ENCODE measurements around the gene FAM98B. TPM values are rescaled to one million over a fixed set of nuclear protein-coding genes. Genes with fewer than 3 reads are reported as not detected.

Gene FAM98B
- polyA plus RNA-seq, 2 of the 4 experiments (the other 2 are of a cell fraction), result 16.5 to 18.8 TPM

DNA sequence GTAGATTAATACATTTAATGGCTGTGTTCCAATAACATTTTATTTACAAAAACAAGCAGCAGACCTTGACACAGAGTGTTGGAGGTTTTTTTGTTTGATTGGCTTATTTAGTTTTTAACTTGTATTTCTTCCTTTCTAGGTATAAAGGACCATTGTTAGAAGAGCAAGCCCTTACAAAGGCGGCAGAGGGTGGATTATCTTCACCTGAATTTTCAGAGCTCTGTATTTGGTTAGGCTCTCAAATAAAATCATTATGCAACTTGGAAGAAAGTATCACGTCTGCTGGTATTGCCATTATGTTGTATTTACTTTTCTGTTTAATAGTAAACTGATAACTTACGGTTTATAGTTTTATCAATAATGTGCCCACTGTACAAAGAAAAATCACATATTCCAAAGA lies 10.0 kb downstream of the FAM98B start (continued):
- TF ChIP-seq EP300 (IDR thresholded peaks at IDR 0.05), result no peak
- TF ChIP-seq USF2 (IDR thresholded peaks at IDR 0.05), result no peak
- TF ChIP-seq HEYL (CRISPR knock-in tag; IDR thresholded peaks at IDR 0.05), result no peak
- TF ChIP-seq RNF2 (IDR thresholded peaks at IDR 0.05; ENCODE audit: borderline replicate concordance, low read depth), result no peak
- TF ChIP-seq HOXB5 (CRISPR knock-in tag; IDR thresholded peaks at IDR 0.05), result no peak
- no peak for TF ChIP-seq ELK1 (IDR thresholded peaks at IDR 0.05; ENCODE audit: low read depth, low read length)
- TF ChIP-seq PBX3 (IDR thresholded peaks at IDR 0.05), result no peak
- TF ChIP-seq RAD21 (conservative IDR thresholded peaks at IDR 0.05 in 1 of 2, IDR thresholded peaks at IDR 0.05 in 1 of 2), result no peak

- no peak for DNase-seq (ENCODE audit: low read depth in 1 of 2, low spot score in 1 of 2)
- 90% methylated on average over 4 of the region's 4 CpGs for WGBS (ENCODE audit: missing lambda C conversion rate)
- no peak for FAIRE-seq
These were observed 10.7 kb downstream of the FAM98B start for GRCh38 chr15:38464675-38465074.

GRCh38 chr15:38470816-38471215 lies 16.9 kb downstream of the FAM98B start:
- H3K27ac ChIP-seq, result no peak overlapping the region
- DNase-seq (ENCODE audit: low read depth in 1 of 2, low spot score in 1 of 2) (no peak), ATAC-seq (no peak), FAIRE-seq (no peak)
- 84% methylated on average over 1 of the region's 1 CpG for WGBS (ENCODE audit: missing lambda C conversion rate)
- CTCF ChIA-PET, result interaction anchor here (0.6 to 1.2 kb wide), 2 partner anchors 216 to 220 kb away, joined by 4 read pairs; no protein-coding TSS in a partner anchor
- POLR2A ChIA-PET, result no interaction called here
- no peak overlapping the region for H3K4me3 ChIP-seq
- H3K4me2 ChIP-seq, result no peak overlapping the region
- H3K4me1 ChIP-seq, result no peaks in the 10 kb centered on the region
- no peaks in the 10 kb centered on the region for H3K9me3 ChIP-seq
- TF ChIP-seq ATOH8 (CRISPR knock-in tag; IDR thresholded peaks at IDR 0.05; ENCODE audit: low read depth) (no peak), MAZ (IDR thresholded peaks at IDR 0.05; ENCODE audit: borderline replicate concordance, low read depth, low read length) (no peak), GATA3 (IDR thresholded peaks at IDR 0.05; ENCODE audit: borderline replicate concordance) (no peak), PBX3 (IDR thresholded peaks at IDR 0.05) (no peak), NR3C1 (IDR thresholded peaks at IDR 0.05) (no peak), FOSB (CRISPR knock-in tag; IDR thresholded peaks at IDR 0.05) (no peak), MYC (IDR thresholded peaks at IDR 0.05; ENCODE audit: borderline replicate concordance, low read length) (no peak), MAFK (IDR thresholded peaks at IDR 0.05; ENCODE audit: partially characterized antibody) (no peak), RAD21 (conservative IDR thresholded peaks at IDR 0.05 in 1 of 2, IDR thresholded peaks at IDR 0.05 in 1 of 2) (no peak), RNF2 (IDR thresholded peaks at IDR 0.05; ENCODE audit: borderline replicate concordance, low read depth) (no peak), CBX2 (IDR thresholded peaks at IDR 0.05; ENCODE audit: borderline replicate concordance, low read depth) (no peak), SREBF2 (IDR thresholded peaks at IDR 0.05) (no peak), ZNF302 (CRISPR knock-in tag; IDR thresholded peaks at IDR 0.05) (no peak), ELK1 (IDR thresholded peaks at IDR 0.05; ENCODE audit: low read depth, low read length) (no peak), HEYL (CRISPR knock-in tag; IDR thresholded peaks at IDR 0.05) (no peak), JUNB (IDR thresholded peaks at IDR 0.05) (no peak), EHF (CRISPR knock-in tag; IDR thresholded peaks at IDR 0.05) (no peak), EP300 (IDR thresholded peaks at IDR 0.05) (no peak)
- TF ChIP-seq, protein P1, sequence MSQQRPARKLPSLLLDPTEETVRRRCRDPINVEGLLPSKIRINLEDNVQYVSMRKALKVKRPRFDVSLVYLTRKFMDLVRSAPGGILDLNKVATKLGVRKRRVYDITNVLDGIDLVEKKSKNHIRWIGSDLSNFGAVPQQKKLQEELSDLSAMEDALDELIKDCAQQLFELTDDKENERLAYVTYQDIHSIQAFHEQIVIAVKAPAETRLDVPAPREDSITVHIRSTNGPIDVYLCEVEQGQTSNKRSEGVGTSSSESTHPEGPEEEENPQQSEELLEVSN (IDR thresholded peaks at IDR 0.05; ENCODE audit: borderline replicate concordance, low read depth), result no peak
- TF ChIP-seq, protein P2, sequence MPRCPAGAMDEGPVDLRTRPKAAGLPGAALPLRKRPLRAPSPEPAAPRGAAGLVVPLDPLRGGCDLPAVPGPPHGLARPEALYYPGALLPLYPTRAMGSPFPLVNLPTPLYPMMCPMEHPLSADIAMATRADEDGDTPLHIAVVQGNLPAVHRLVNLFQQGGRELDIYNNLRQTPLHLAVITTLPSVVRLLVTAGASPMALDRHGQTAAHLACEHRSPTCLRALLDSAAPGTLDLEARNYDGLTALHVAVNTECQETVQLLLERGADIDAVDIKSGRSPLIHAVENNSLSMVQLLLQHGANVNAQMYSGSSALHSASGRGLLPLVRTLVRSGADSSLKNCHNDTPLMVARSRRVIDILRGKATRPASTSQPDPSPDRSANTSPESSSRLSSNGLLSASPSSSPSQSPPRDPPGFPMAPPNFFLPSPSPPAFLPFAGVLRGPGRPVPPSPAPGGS (IDR thresholded peaks at IDR 0.05), result no peak

More at GRCh38 chr15:38464675-38465074, 10.7 kb downstream of the FAM98B start:
- Histone ChIP-seq H3K4me2 (no peak overlapping the region), H3K4me3 (no peak overlapping the region), H3K27ac (no peak overlapping the region), H3K9me3 (no peaks in the 10 kb centered on the region), H3K4me1 (no peaks in the 10 kb centered on the region; the same call in 2 of the 3 replicates)
- CTCF ChIA-PET, result interaction anchor here (1.3 kb wide), 1 partner anchor 23 kb away, joined by 5 read pairs; no protein-coding TSS in a partner anchor
- ATAC-seq, result no peak
- POLR2A ChIA-PET, result no interaction called here
- TF ChIP-seq ELK1 (IDR thresholded peaks at IDR 0.05; ENCODE audit: low read depth, low read length), result no peak
